Measurements from ENCODE around the gene NR2F1.

Gene NR2F1

GRCh38 chr5:93590493-93590892, 7.5 kb downstream of the NR2F1 start:
- DNase-seq (ENCODE audit: low read depth in 1 of 2, low spot score in 1 of 2) = no peak

GRCh38 chr5:93591323-93591945, 8.4 kb downstream of the NR2F1 start:
- DNase-seq (ENCODE audit: low read depth in 1 of 2, low spot score in 1 of 2) = no peak

- no peak for DNase-seq (ENCODE audit: low read depth in 1 of 2, low spot score in 1 of 2)
These were observed 9.9 kb downstream of the NR2F1 start for GRCh38 chr5:93592883-93593282.

GRCh38 chr5:93593476-93594131, 10.6 kb downstream of the NR2F1 start:
- DNase-seq (ENCODE audit: low read depth in 1 of 2, low spot score in 1 of 2) = no peak

- DNase-seq (ENCODE audit: low read depth in 1 of 2, low spot score in 1 of 2) = no peak
These were observed 11.8 kb downstream of the NR2F1 start for GRCh38 chr5:93594591-93595419.

GRCh38 chr5:93595420-93596147, 12.6 kb downstream of the NR2F1 start:
- no peak for DNase-seq (ENCODE audit: low read depth in 1 of 2, low spot score in 1 of 2)

- DNase-seq (ENCODE audit: low read depth in 1 of 2, low spot score in 1 of 2) = no peak
These were observed 13.3 kb downstream of the NR2F1 start for GRCh38 chr5:93596310-93596675.

GRCh38 chr5:93596676-93597490, 13.9 kb downstream of the NR2F1 start:
- no peak for DNase-seq (ENCODE audit: low read depth in 1 of 2, low spot score in 1 of 2)

- no peak for DNase-seq (ENCODE audit: low read depth in 1 of 2, low spot score in 1 of 2)
These were observed 15.3 kb downstream of the NR2F1 start for GRCh38 chr5:93598091-93599000.

GRCh38 chr5:93599001-93599379, 16.0 kb downstream of the NR2F1 start:
- DNase-seq (ENCODE audit: low read depth in 1 of 2, low spot score in 1 of 2) = no peak

- DNase-seq (ENCODE audit: low read depth in 1 of 2, low spot score in 1 of 2) = no peak
These were observed 16.5 kb downstream of the NR2F1 start for GRCh38 chr5:93599399-93600120.

GRCh38 chr5:93600409-93601070, 17.5 kb downstream of the NR2F1 start:
- no peak for DNase-seq (ENCODE audit: low read depth in 1 of 2, low spot score in 1 of 2)

GRCh38 chr5:93601071-93601801, 18.2 kb downstream of the NR2F1 start:
- no peak for DNase-seq (ENCODE audit: low read depth in 1 of 2, low spot score in 1 of 2)

- no peak for DNase-seq (ENCODE audit: low read depth in 1 of 2, low spot score in 1 of 2)
These were observed 18.8 kb downstream of the NR2F1 start for GRCh38 chr5:93601802-93602155.

GRCh38 chr5:93602241-93603077, 19.4 kb downstream of the NR2F1 start:
- no peak for DNase-seq (ENCODE audit: low read depth in 1 of 2, low spot score in 1 of 2)

GRCh38 chr5:93603078-93603792, 20.2 kb downstream of the NR2F1 start:
- no peak for DNase-seq (ENCODE audit: low read depth in 1 of 2, low spot score in 1 of 2)

Measured in stimulated activated CD4-positive, alpha-beta T cell treated with anti-CD3 and anti-CD28 coated beads, Interleukin-15, amount 100 ng/mL, for 1 hour (primary cell).